ENCODE data around the gene SIX3. TPM values are rescaled to one million over a fixed set of nuclear protein-coding genes. Genes with fewer than 3 reads are reported as not detected.

The SIX3 gene
- total RNA-seq, 1 donor from 2014 or later, result not detected

- intact Hi-C loops (cut with micrococcal nuclease), result loop anchor here (1.0 to 5.0 kb wide), 2 partner anchors 11 to 128 kb away; partner anchors contain the start of gene SIX3
Observed at GRCh38 chr2:44930274-44931197, 11.0 kb upstream of the SIX3 start.

- intact Hi-C loops (cut with micrococcal nuclease), result loop anchor here (5.0 kb wide), 1 partner anchor 129 kb away; no protein-coding TSS in a partner anchor
Observed at GRCh38 chr2:44931198-44931780, 10.2 kb upstream of the SIX3 start.

- intact Hi-C loops (cut with micrococcal nuclease), result loop anchor here (5.0 kb wide), 1 partner anchor 130 kb away; no protein-coding TSS in a partner anchor
Observed at GRCh38 chr2:44932079-44932478, 9.4 kb upstream of the SIX3 start.

GRCh38 chr2:44932564-44933392 is 8.7 kb upstream of the SIX3 start:
- intact Hi-C loops (cut with micrococcal nuclease), result loop anchor here (5.0 kb wide), 1 partner anchor 130 kb away; no protein-coding TSS in a partner anchor

GRCh38 chr2:44933434-44933951 is 8.0 kb upstream of the SIX3 start:
- intact Hi-C loops (cut with micrococcal nuclease), result loop anchor here (5.0 kb wide), 1 partner anchor 131 kb away; no protein-coding TSS in a partner anchor

- intact Hi-C loops (cut with micrococcal nuclease), result loop anchor here (5.0 kb wide), 1 partner anchor 132 kb away; no protein-coding TSS in a partner anchor
Observed at GRCh38 chr2:44934038-44934982, 7.2 kb upstream of the SIX3 start.

GRCh38 chr2:44934983-44935728 is 6.3 kb upstream of the SIX3 start:
- intact Hi-C loops (cut with micrococcal nuclease), result loop anchor here (5.0 kb wide), 1 partner anchor 133 kb away; no protein-coding TSS in a partner anchor

- intact Hi-C loops (cut with micrococcal nuclease), result no loop called here
Observed at GRCh38 chr2:44935729-44936098, 5.8 kb upstream of the SIX3 start.

GRCh38 chr2:44936275-44936674 is 5.2 kb upstream of the SIX3 start:
- intact Hi-C loops (cut with micrococcal nuclease), result no loop called here

GRCh38 chr2:44936715-44937687 is 4.5 kb upstream of the SIX3 start:
- intact Hi-C loops (cut with micrococcal nuclease), result no loop called here

GRCh38 chr2:44937688-44938240 is 3.7 kb upstream of the SIX3 start:
- intact Hi-C loops (cut with micrococcal nuclease), result no loop called here

- intact Hi-C loops (cut with micrococcal nuclease), result no loop called here
Observed at GRCh38 chr2:44938287-44939105, 3.0 kb upstream of the SIX3 start.

- intact Hi-C loops (cut with micrococcal nuclease), result loop anchor here (2.0 to 5.0 kb wide), 3 partner anchors 13 to 233 kb away; partner anchors contain the start of gene SIX2
Observed at GRCh38 chr2:44939106-44940048, 2.1 kb upstream of the SIX3 start.

GRCh38 chr2:44940049-44940494 is 1.4 kb upstream of the SIX3 start:
- intact Hi-C loops (cut with micrococcal nuclease), result loop anchor here (2.0 to 5.0 kb wide), 3 partner anchors 13 to 232 kb away; partner anchors contain the start of gene SIX2

GRCh38 chr2:44940732-44941464 is 604 bp upstream of the SIX3 start:
- intact Hi-C loops (cut with micrococcal nuclease), result loop anchor here (1.0 to 5.0 kb wide), 4 partner anchors 11 to 231 kb away; partner anchors contain the start of gene SIX2
